OCI-LY1 (cell line): ENCODE results near the gene CTU1.

Experiments used
- H2AFZ ChIP-seq: fragments of 200-600 bp; sonication (generic), shearing (Covaris generic); 2 replicates; pipeline ENCODE4 v1.6.0; 2014; ENCODE audit warnings: antibody characterized with exemption, mild to moderate bottlenecking, low read length
- H3F3A ChIP-seq: fragments of 200-600 bp; sonication (generic), shearing (Covaris generic); 2 replicates; pipeline ENCODE4 v1.6.0; 2014; ENCODE audit warnings: mild to moderate bottlenecking, antibody characterized with exemption, low read length, moderate library complexity; ENCODE audit not compliant: insufficient read depth
- H3K27ac ChIP-seq: fragments of 200-600 bp; sonication (generic); 2 replicates; pipeline ENCODE4 v1.5.1; 2014; ENCODE audit warnings: low read length, mixed run types, mild to moderate bottlenecking, low read depth; ENCODE audit not compliant: poor library complexity, severe bottlenecking
- H3K27me3 ChIP-seq: fragments of 200-600 bp; sonication (generic); 2 replicates; pipeline ENCODE4 v1.6.0; 2014; ENCODE audit warnings: antibody characterized with exemption, mild to moderate bottlenecking, low read length, moderate library complexity; ENCODE audit not compliant: insufficient read depth
- H3K36me3 ChIP-seq: fragments of 200-600 bp; sonication (generic); 2 replicates; pipeline ENCODE4 v1.6.1; 2014; ENCODE audit warnings: mild to moderate bottlenecking, antibody characterized with exemption, low read length, moderate library complexity, mixed read lengths; ENCODE audit not compliant: insufficient read depth
- H3K4me1 ChIP-seq: fragments of 200-600 bp; sonication (generic); 2 replicates; pipeline ENCODE4 v1.5.1; 2014; ENCODE audit warnings: mild to moderate bottlenecking, low read length, moderate library complexity; ENCODE audit not compliant: insufficient read depth, severe bottlenecking
- H3K4me2 ChIP-seq: fragments of 200-600 bp; sonication (generic), shearing (Covaris generic); 2 replicates; pipeline ENCODE4 v1.6.1; 2014; ENCODE audit warnings: low read length
- H3K4me3 ChIP-seq: fragments of 200-600 bp; sonication (generic); 2 replicates; pipeline ENCODE4 v1.5.1; 2014; ENCODE audit warnings: low read length, low read depth, mild to moderate bottlenecking, mixed read lengths; ENCODE audit not compliant: poor library complexity, severe bottlenecking
- H3K79me2 ChIP-seq: fragments of 200-600 bp; shearing (Covaris generic); 2 replicates; pipeline ENCODE4 v1.6.1; 2016; ENCODE audit warnings: mixed run types, low read length, mixed read lengths; ENCODE audit not compliant: insufficient read depth
- H3K9ac ChIP-seq: fragments of 200-600 bp; sonication (generic), shearing (Covaris generic); 2 replicates; pipeline ENCODE4 v1.6.1; 2014; ENCODE audit warnings: mild to moderate bottlenecking, low read length, mixed read lengths
- H3K9me2 ChIP-seq: fragments of 200-600 bp; sonication (generic), shearing (Covaris generic); 2 replicates; pipeline ENCODE4 v1.6.1; 2014; ENCODE audit warnings: low read depth, mild to moderate bottlenecking, low read length, mixed read lengths
- H3K9me3 ChIP-seq: fragments of 200-600 bp; shearing (Covaris generic); 2 replicates; pipeline ENCODE4 v1.6.1; 2014; ENCODE audit warnings: low read length, mixed read lengths
- H4K20me1 ChIP-seq: fragments of 200-600 bp; sonication (generic), shearing (Covaris generic); 2 replicates; pipeline ENCODE4 v1.6.0; 2016; ENCODE audit warnings: mild to moderate bottlenecking, low read length; ENCODE audit not compliant: insufficient read depth
- EZH2 ChIP-seq: fragments of 200-600 bp; sonication (generic), shearing (Covaris generic); IDR thresholded peaks from 2 replicates; pipeline ENCODE4 v1.8.0; 2017; ENCODE audit warnings: borderline replicate concordance, mixed run types, mild to moderate bottlenecking, antibody characterized with exemption, low read length, moderate library complexity, mixed read lengths
- TF ChIP-seq, protein P1 (sequence below): fragments of 200-600 bp; sonication (generic), shearing (Covaris generic); IDR thresholded peaks from 2 replicates; pipeline ENCODE4 v1.5.1; 2017; ENCODE audit warnings: mild to moderate bottlenecking, antibody characterized with exemption, low read length, moderate library complexity, mixed read lengths

CTU1 gene

GRCh38 chr19:51100601-51101000, 7.6 kb downstream of the CTU1 start:
- no peaks in the 10 kb centered on the region for H3K79me2 ChIP-seq
- H3F3A ChIP-seq: no peaks in the 10 kb centered on the region
- peaks cover 43% of the 10 kb centered on the region for H3K36me3 ChIP-seq
- H2AFZ ChIP-seq: no peak overlapping the region
- no peaks in the 10 kb centered on the region for H3K9me3 ChIP-seq
- H3K27me3 ChIP-seq: no peaks in the 10 kb centered on the region
- no peak overlapping the region for H3K4me3 ChIP-seq
- TF ChIP-seq, protein P1, sequence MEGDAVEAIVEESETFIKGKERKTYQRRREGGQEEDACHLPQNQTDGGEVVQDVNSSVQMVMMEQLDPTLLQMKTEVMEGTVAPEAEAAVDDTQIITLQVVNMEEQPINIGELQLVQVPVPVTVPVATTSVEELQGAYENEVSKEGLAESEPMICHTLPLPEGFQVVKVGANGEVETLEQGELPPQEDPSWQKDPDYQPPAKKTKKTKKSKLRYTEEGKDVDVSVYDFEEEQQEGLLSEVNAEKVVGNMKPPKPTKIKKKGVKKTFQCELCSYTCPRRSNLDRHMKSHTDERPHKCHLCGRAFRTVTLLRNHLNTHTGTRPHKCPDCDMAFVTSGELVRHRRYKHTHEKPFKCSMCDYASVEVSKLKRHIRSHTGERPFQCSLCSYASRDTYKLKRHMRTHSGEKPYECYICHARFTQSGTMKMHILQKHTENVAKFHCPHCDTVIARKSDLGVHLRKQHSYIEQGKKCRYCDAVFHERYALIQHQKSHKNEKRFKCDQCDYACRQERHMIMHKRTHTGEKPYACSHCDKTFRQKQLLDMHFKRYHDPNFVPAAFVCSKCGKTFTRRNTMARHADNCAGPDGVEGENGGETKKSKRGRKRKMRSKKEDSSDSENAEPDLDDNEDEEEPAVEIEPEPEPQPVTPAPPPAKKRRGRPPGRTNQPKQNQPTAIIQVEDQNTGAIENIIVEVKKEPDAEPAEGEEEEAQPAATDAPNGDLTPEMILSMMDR: no peak
- no peak for TF ChIP-seq EZH2
- H3K9ac ChIP-seq: no peak overlapping the region
- no peaks in the 10 kb centered on the region for H4K20me1 ChIP-seq
- no peaks in the 10 kb centered on the region for H3K9me2 ChIP-seq
- no peak overlapping the region for H3K27ac ChIP-seq
- no peak overlapping the region for H3K4me2 ChIP-seq
- H3K4me1 ChIP-seq: no peaks in the 10 kb centered on the region

- Histone ChIP-seq H3K4me3 (no peak overlapping the region), H2AFZ (no peak overlapping the region), H3K36me3 (peaks cover 43% of the 10 kb centered on the region), H3K4me2 (no peak overlapping the region), H3K79me2 (no peaks in the 10 kb centered on the region), H3K4me1 (no peaks in the 10 kb centered on the region), H3F3A (no peaks in the 10 kb centered on the region), H3K9me2 (no peaks in the 10 kb centered on the region), H3K9me3 (no peaks in the 10 kb centered on the region), H3K27me3 (no peaks in the 10 kb centered on the region), H3K27ac (no peak overlapping the region), H4K20me1 (no peaks in the 10 kb centered on the region), H3K9ac (no peak overlapping the region)
- TF ChIP-seq, protein P1: no peak
- no peak for TF ChIP-seq EZH2
Observed at GRCh38 chr19:51099047-51099382, 9.2 kb downstream of the CTU1 start.

DNA sequence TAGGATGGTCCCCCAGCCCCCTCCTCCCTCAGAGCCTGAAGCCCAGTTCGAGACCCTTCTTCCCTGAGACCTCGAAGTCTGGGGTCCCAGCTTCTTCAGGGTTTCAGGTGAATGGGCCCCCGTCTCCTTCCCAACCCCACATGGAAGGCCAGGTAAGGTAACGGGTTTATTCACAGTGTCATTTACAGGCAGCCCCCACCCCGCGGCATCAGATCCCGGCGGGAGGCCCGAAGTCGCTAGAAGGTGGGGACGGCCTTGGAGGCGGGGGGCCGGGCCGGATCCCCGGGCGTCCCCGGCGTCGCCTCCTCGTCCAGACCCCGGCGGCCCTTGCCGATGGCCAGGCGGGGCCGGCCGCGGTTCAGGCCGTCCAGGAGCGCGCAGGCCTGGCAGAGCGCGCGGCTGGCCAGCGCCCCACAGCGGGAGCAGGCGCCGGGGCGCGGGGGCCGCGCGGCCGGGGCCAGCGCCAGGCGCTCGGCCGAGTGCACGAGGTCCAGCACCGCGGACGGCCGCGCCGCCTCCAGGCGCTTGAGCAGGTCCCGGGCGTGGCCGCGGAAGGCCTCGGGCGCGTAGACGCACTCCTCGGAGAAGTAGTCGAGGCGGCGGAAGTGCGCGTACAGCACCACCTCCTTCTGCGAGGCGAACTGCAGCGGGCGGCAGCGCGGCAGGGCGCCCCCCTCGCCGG, 9.7 kb downstream of the CTU1 start:
- no peaks in the 10 kb centered on the region for H3K27me3 ChIP-seq
- no peak overlapping the region for H3K27ac ChIP-seq

More for the DNA sequence above, 9.7 kb downstream of the CTU1 start:
- Histone ChIP-seq H3K9me2 (no peaks in the 10 kb centered on the region), H3K4me1 (no peaks in the 10 kb centered on the region), H3K36me3 (peaks cover 38% of the 10 kb centered on the region), H3K4me3 (no peak overlapping the region), H3K9me3 (no peaks in the 10 kb centered on the region), H3K79me2 (no peaks in the 10 kb centered on the region), H2AFZ (no peak overlapping the region), H3F3A (no peaks in the 10 kb centered on the region), H3K4me2 (no peak overlapping the region), H3K9ac (no peak overlapping the region), H4K20me1 (no peaks in the 10 kb centered on the region)
- TF ChIP-seq, protein P1: no peak
- TF ChIP-seq EZH2: no peak
